HepG2 (cell line): ENCODE measurements around the gene SCYL1. TPM values are rescaled to one million over a fixed set of nuclear protein-coding genes. Genes with fewer than 3 reads are reported as not detected.
A peak's percentile ranks its signal among the peaks of the same experiment; 100 is the strongest.

Experiments
- AHR ChIP-seq: IDR thresholded peaks from 2 replicates; pipeline ENCODE4 v1.6.1; 2018; ENCODE audit warnings: missing genetic modification reagents, missing compliant biosample characterization
- EED ChIP-seq: sonication (generic); formaldehyde crosslinking; IDR thresholded peaks from 2 replicates; pipeline ENCODE4 v1.5.0; 2020; ENCODE audit warnings: mild to moderate bottlenecking, missing genetic modification reagents
- FOSL2 ChIP-seq: sonication (generic); formaldehyde crosslinking; IDR thresholded peaks from 2 replicates; pipeline ENCODE4 v1.4.0; 2020; ENCODE audit warnings: missing genetic modification reagents
- GATAD2A ChIP-seq: IDR thresholded peaks from 2 replicates; pipeline ENCODE4 v1.6.1; 2016
- KLF12 ChIP-seq: sonication (generic); formaldehyde crosslinking; IDR thresholded peaks from 2 replicates; pipeline ENCODE4 v1.4.0; 2020; ENCODE audit warnings: missing genetic modification reagents, borderline replicate concordance
- MIXL1 ChIP-seq: IDR thresholded peaks from 2 replicates; pipeline ENCODE4 v1.6.1; 2016
- NFE2L1 ChIP-seq: sonication (generic); formaldehyde crosslinking; IDR thresholded peaks from 2 replicates; pipeline ENCODE4 v1.4.0; 2020; ENCODE audit warnings: missing genetic modification reagents, mild to moderate bottlenecking, borderline replicate concordance
- NFYC ChIP-seq: IDR thresholded peaks from 2 replicates; pipeline ENCODE4 v1.6.1; 2016; ENCODE audit warnings: missing genetic modification reagents, missing compliant biosample characterization
- POLR2A ChIP-seq, 2 experiments: IDR thresholded peaks; 2 replicates each; pipeline ENCODE4 v1.6.1; 2011; ENCODE audit warnings: low read depth in 2 of 2, low read length in 2 of 2, mild to moderate bottlenecking in 1 of 2, moderate library complexity in 1 of 2; ENCODE audit not compliant: insufficient read depth in 1 of 2
- SMAD1 ChIP-seq: sonication (generic); formaldehyde crosslinking; IDR thresholded peaks from 2 replicates; pipeline ENCODE4 v1.4.0; 2020; ENCODE audit warnings: missing genetic modification reagents, low read depth, mild to moderate bottlenecking, borderline replicate concordance
- SP1 ChIP-seq, 2 experiments: fragments of 450-650 bp in 1 of 2; sonication (generic) in 1 of 2; formaldehyde crosslinking in 1 of 2; IDR thresholded peaks; 2 replicates each; pipeline versions ENCODE4 v1.4.0 to v1.6.1; 2016 to 2020; ENCODE audit warnings: missing genetic modification reagents in 1 of 2
- SRSF4 ChIP-seq: fragments of 200-400 bp; formaldehyde crosslinking; IDR thresholded peaks from one replicate; pipeline ENCODE4 v1.6.1; 2018; ENCODE audit warnings: mild to moderate bottlenecking, low read depth, low read length, moderate library complexity; ENCODE audit not compliant: poor library complexity, severe bottlenecking
- TEAD3 ChIP-seq: optimal IDR thresholded peaks from 2 replicates; pipeline ENCODE3; 2016; ENCODE audit warnings: borderline replicate concordance
- ZNF180 ChIP-seq: sonication (generic); formaldehyde crosslinking; IDR thresholded peaks from 2 replicates; pipeline ENCODE4 v1.4.0; 2020; ENCODE audit warnings: low read depth, missing genetic modification reagents, borderline replicate concordance
- ZNF543 ChIP-seq: sonication (generic); formaldehyde crosslinking; IDR thresholded peaks from 2 replicates; pipeline ENCODE4 v1.4.0; 2020; ENCODE audit warnings: mild to moderate bottlenecking, missing genetic modification reagents
- ZNF619 ChIP-seq: sonication (generic); formaldehyde crosslinking; IDR thresholded peaks from 2 replicates; pipeline ENCODE4 v1.4.0; 2020; ENCODE audit warnings: mild to moderate bottlenecking, missing genetic modification reagents
- ZNF713 ChIP-seq: sonication (generic); formaldehyde crosslinking; IDR thresholded peaks from 2 replicates; pipeline ENCODE4 v1.4.0; 2020; ENCODE audit warnings: mild to moderate bottlenecking, missing genetic modification reagents
- ZSCAN29 ChIP-seq: sonication (generic); formaldehyde crosslinking; conservative IDR thresholded peaks from 2 replicates; pipeline ENCODE4 v1.4.0; 2020; ENCODE audit warnings: mild to moderate bottlenecking, missing genetic modification reagents
- polyA plus RNA-seq, 8 experiments: library from polyadenylated mRNA; depleted of rRNA in 3 of 8; stranded (reverse) in 7 of 8; unstranded in 1 of 8; fragments of >200 nt; fragmentation: Illumina TruSeq in 4 of 8; extraction: Trizol in 4 of 8; gene quantifications; 2 replicates each; pipeline versions ENCODE4 v1.2.1 to v1.2.3, GENCODE V29; 2011 to 2016; ENCODE audit warnings: low read depth in 4 of 8, missing spikeins in 1 of 8, mixed read lengths in 1 of 8; ENCODE audit not compliant: insufficient read depth in 1 of 8
- total RNA-seq, 5 experiments: library from RNA; depleted of rRNA; stranded (reverse); fragments of >200 nt; fragmentation: Illumina TruSeq; extraction: Trizol; gene quantifications; 2 replicates each; pipeline ENCODE4 v1.2.3, GENCODE V29; 2016; ENCODE audit warnings: low read depth in 1 of 5
- TF ChIP-seq, protein P1 (sequence below): sonication (generic); formaldehyde crosslinking; IDR thresholded peaks from 2 replicates; pipeline ENCODE4 v1.8.0; 2022; ENCODE audit warnings: mild to moderate bottlenecking, missing genetic modification reagents, borderline replicate concordance
- TF ChIP-seq, protein P2 (sequence below): sonication (generic); formaldehyde crosslinking; IDR thresholded peaks from 2 replicates; pipeline ENCODE4 v1.5.1; 2020; ENCODE audit warnings: missing genetic modification reagents, mild to moderate bottlenecking, borderline replicate concordance
- TF ChIP-seq, protein P3 (sequence below): sonication (generic); formaldehyde crosslinking; IDR thresholded peaks from 2 replicates; pipeline ENCODE4 v1.4.0; 2020; ENCODE audit warnings: mild to moderate bottlenecking, low read depth, missing genetic modification reagents
- TF ChIP-seq, protein P4 (sequence below): sonication (generic); formaldehyde crosslinking; IDR thresholded peaks from 2 replicates; pipeline ENCODE4 v1.4.0; 2020; ENCODE audit warnings: missing genetic modification reagents, borderline replicate concordance
- TF ChIP-seq, protein P5 (sequence below): sonication (generic); formaldehyde crosslinking; IDR thresholded peaks from 2 replicates; pipeline ENCODE4 v1.5.0; 2020; ENCODE audit warnings: missing genetic modification reagents

Gene SCYL1
- total and polyA plus RNA-seq, 2 of the 13 experiments (the other 11 are each of a cell fraction or from before 2014, with no cell fraction given), result 65.9 to 103 TPM

DNA sequence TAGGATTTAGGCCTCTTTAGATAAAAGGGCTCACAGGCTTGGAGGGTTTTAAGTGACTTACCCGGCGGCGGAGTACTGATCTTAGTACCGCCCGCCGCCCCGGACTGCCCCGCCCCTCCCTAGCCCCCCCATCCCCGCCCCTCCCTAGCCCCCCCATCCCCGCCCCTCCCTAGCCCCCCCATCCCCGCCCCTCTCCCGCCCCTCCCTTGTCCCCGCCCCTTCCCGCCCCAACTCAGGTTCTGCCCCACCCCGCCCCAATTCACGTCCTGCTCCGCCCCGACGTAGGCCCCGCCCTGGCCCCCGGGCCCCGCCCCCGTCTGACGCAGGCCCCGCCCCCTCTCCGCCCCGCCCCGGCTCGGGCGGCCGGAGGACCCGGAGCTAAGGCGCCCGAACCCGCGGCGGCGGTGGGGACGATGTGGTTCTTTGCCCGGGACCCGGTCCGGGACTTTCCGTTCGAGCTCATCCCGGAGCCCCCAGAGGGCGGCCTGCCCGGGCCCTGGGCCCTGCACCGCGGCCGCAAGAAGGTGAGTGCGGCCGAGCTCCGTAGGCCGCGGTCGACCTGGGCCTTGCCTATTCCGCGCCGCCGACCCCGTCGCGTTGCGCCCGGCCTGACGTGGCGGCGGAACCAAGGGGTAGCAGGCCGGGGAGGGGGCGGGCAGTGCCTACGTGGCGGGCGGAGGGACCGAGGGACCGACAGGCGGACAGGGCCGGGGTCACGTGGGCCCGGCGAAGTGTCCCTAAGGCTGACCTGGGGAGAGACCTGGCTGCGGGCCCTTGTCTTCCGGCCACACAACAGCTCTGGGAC is at the start of gene SCYL1 (continued):
- TF ChIP-seq, protein P1, sequence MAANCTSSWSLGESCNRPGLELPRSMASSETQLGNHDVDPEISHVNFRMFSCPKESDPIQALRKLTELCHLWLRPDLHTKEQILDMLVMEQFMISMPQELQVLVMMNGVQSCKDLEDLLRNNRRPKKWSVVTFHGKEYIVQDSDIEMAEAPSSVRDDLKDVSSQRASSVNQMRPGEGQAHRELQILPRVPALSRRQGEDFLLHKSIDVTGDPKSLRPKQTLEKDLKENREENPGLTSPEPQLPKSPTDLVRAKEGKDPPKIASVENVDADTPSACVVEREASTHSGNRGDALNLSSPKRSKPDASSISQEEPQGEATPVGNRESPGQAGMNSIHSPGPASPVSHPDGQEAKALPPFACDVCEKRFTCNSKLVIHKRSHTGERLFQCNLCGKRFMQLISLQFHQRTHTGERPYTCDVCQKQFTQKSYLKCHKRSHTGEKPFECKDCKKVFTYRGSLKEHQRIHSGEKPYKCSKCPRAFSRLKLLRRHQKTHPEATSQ (CRISPR knock-in tag), result peak; percentile 46; the same call in 1 of the 2 replicates
- TF ChIP-seq SRSF4, result no peak
- TF ChIP-seq, protein P2, sequence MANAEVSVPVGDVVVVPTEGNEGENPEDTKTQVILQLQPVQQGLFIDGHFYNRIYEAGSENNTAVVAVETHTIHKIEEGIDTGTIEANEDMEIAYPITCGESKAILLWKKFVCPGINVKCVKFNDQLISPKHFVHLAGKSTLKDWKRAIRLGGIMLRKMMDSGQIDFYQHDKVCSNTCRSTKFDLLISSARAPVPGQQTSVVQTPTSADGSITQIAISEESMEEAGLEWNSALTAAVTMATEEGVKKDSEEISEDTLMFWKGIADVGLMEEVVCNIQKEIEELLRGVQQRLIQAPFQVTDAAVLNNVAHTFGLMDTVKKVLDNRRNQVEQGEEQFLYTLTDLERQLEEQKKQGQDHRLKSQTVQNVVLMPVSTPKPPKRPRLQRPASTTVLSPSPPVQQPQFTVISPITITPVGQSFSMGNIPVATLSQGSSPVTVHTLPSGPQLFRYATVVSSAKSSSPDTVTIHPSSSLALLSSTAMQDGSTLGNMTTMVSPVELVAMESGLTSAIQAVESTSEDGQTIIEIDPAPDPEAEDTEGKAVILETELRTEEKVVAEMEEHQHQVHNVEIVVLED, result no peak; the same call in 1 of the 2 replicates
- no peak for TF ChIP-seq ZNF180 (CRISPR knock-in tag)
- no peak for TF ChIP-seq NFE2L1
- TF ChIP-seq EED (CRISPR knock-in tag), result peak; percentile 93
- TF ChIP-seq KLF12 (CRISPR knock-in tag), result no peak
- TF ChIP-seq, protein P3, sequence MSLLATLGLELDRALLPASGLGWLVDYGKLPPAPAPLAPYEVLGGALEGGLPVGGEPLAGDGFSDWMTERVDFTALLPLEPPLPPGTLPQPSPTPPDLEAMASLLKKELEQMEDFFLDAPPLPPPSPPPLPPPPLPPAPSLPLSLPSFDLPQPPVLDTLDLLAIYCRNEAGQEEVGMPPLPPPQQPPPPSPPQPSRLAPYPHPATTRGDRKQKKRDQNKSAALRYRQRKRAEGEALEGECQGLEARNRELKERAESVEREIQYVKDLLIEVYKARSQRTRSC, result no peak
- no peak; the same call in 1 of the 2 replicates for TF ChIP-seq SMAD1 (CRISPR knock-in tag)
- TF ChIP-seq AHR, result 0 out of 2 replicates have a peak, but pooled peaks have one; percentile 10
- TF ChIP-seq ZNF619, result no peak
- TF ChIP-seq NFYC, result no peak
- no peak for TF ChIP-seq ZSCAN29 (CRISPR knock-in tag)
- TF ChIP-seq, protein P4, sequence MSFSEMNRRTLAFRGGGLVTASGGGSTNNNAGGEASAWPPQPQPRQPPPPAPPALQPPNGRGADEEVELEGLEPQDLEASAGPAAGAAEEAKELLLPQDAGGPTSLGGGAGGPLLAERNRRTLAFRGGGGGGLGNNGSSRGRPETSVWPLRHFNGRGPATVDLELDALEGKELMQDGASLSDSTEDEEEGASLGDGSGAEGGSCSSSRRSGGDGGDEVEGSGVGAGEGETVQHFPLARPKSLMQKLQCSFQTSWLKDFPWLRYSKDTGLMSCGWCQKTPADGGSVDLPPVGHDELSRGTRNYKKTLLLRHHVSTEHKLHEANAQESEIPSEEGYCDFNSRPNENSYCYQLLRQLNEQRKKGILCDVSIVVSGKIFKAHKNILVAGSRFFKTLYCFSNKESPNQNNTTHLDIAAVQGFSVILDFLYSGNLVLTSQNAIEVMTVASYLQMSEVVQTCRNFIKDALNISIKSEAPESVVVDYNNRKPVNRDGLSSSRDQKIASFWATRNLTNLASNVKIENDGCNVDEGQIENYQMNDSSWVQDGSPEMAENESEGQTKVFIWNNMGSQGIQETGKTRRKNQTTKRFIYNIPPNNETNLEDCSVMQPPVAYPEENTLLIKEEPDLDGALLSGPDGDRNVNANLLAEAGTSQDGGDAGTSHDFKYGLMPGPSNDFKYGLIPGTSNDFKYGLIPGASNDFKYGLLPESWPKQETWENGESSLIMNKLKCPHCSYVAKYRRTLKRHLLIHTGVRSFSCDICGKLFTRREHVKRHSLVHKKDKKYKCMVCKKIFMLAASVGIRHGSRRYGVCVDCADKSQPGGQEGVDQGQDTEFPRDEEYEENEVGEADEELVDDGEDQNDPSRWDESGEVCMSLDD (CRISPR knock-in tag), result peak; percentile 64; the same call in 1 of the 2 replicates
- no peak for TF ChIP-seq SP1 (IDR thresholded peaks at IDR 0.05)
- TF ChIP-seq SP1 (CRISPR knock-in tag; IDR thresholded peaks at IDR 0.05), result peak; percentile 38
- peak; percentile 66; the same call in 1 of the 2 replicates for TF ChIP-seq ZNF543 (CRISPR knock-in tag)
- peak; percentile 55 to 62; a peak in 3 of 4 replicates for TF ChIP-seq POLR2A (IDR thresholded peaks at IDR 0.05; ENCODE audit: insufficient read depth in 1 of 2, low read depth in 2 of 2, low read length in 2 of 2)
- TF ChIP-seq ZNF713 (CRISPR knock-in tag), result no peak
- no peak for TF ChIP-seq GATAD2A (CRISPR knock-in tag)
- TF ChIP-seq MIXL1 (CRISPR knock-in tag), result no peak
- no peak for TF ChIP-seq FOSL2 (CRISPR knock-in tag)
- TF ChIP-seq, protein P5, sequence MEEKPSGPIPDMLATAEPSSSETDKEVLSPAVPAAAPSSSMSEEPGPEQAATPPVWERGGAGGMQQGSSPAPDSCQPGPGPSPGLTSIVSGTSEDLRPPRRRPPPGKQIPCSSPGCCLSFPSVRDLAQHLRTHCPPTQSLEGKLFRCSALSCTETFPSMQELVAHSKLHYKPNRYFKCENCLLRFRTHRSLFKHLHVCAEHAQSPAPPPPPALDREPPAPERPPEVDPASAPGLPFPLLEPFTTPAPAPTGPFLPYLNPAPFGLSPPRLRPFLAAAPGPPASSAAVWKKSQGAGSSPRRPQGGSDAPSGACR (CRISPR knock-in tag), result 0 out of 2 replicates have a peak, but pooled peaks have one; percentile 24
- TF ChIP-seq TEAD3 (CRISPR knock-in tag), result peak; percentile 43
